Neutrophil (primary cell): ENCODE results near the gene GPR146.

Experiments used
- H3K27ac ChIP-seq: fragments of 200-600 bp; sonication (generic); 2 replicates; pipeline ENCODE4 v1.5.1; 2016; ENCODE audit warnings: mild to moderate bottlenecking, moderate library complexity
- H3K27me3 ChIP-seq: fragments of 200-600 bp; sonication (generic); 2 replicates; pipeline ENCODE4 v1.6.0; 2016; ENCODE audit warnings: mild to moderate bottlenecking
- H3K36me3 ChIP-seq: fragments of 200-600 bp; sonication (generic); 2 replicates; pipeline ENCODE4 v1.5.1; 2017
- H3K4me1 ChIP-seq, 2 experiments: fragments of 200-600 bp in 1 of 2; sonication (generic) in 1 of 2; 1 replicate in 1 of 2; 2 replicates in 1 of 2; pipeline versions ENCODE4 v1.5.1 to v1.6.1; 2013 to 2016; ENCODE audit warnings: low read depth in 1 of 2, low read length in 1 of 2, mild to moderate bottlenecking in 1 of 2, moderate library complexity in 1 of 2; ENCODE audit not compliant: control insufficient read depth in 1 of 2, insufficient read depth in 1 of 2
- H3K4me3 ChIP-seq, 2 experiments: fragments of 200-600 bp in 1 of 2; sonication (generic) in 1 of 2; 1 replicate in 1 of 2; 2 replicates in 1 of 2; pipeline ENCODE4 v1.5.1; 2013 to 2016; ENCODE audit warnings: low read depth in 1 of 2, low read length in 1 of 2, mild to moderate bottlenecking in 1 of 2, moderate library complexity in 1 of 2
- H3K9me3 ChIP-seq: fragments of 200-600 bp; sonication (generic); 2 replicates; pipeline ENCODE4 v1.5.1; 2016
- CTCF ChIP-seq: fragments of 200-600 bp; sonication (generic); IDR thresholded peaks from 2 replicates; pipeline ENCODE4 v1.5.1; 2016; ENCODE audit warnings: antibody characterized with exemption

The GPR146 gene

DNA sequence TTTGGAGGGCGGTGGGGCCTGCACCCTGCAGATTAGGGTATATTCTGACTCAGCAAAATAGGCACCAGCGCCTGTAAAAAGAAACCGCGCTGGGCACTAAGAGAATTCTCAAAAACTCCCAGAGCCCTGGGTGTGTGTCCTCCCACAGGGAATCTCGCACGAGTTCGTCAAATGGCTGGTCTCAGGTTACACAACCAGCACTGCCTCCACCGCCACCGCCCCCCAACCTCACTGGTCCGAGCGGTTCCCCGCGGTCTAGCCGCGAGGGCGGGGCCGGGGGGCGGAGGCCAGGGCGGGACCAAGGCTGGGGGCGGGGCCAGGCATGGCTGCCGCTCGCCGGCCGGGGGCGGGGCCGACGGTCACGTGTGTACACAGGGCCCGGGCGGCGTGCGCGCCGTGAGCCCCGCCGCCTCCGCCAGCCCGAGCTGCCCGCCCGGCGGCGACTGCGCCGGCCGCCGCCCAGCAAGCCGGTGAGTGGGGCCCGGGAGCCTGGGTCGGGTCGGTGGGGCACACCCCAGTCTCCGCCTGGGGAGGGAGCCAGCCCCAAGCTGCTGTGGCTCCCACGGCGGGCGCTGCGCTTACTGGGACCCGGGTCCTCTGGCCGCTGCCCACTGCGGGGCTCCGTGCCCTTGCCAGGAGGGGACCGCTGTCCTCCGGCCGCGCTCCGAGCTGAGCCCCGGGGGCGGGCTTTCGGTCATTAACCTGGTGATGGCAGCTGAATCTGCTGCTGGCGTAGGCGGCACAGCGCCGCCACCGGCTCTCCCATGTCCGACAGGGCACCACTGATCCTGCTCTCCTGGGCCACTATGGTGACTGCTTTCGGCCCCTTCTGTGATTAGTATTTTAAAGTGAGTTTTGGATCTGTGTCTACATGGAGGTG is at the start of gene GPR146:
GPR146 (plus strand) TSS at position 358 of the 880 bp plus-strand sequence. CDS start 12,970 bp downstream, outside the sequence.
- TF ChIP-seq CTCF: no peak
- Histone ChIP-seq H3K4me3 (peak within 1 kb of the TSS; percentile 70 to 72), H3K9me3 (no peaks in the 10 kb centered on the region), H3K36me3 (no peaks in the 10 kb centered on the region), H3K27ac (peak within 1 kb of the TSS; percentile 56), H3K4me1 (peaks cover 13 to 18% of the 10 kb centered on the region in 2 experiments), H3K27me3 (peaks cover 57% of the 10 kb centered on the region)

DNA sequence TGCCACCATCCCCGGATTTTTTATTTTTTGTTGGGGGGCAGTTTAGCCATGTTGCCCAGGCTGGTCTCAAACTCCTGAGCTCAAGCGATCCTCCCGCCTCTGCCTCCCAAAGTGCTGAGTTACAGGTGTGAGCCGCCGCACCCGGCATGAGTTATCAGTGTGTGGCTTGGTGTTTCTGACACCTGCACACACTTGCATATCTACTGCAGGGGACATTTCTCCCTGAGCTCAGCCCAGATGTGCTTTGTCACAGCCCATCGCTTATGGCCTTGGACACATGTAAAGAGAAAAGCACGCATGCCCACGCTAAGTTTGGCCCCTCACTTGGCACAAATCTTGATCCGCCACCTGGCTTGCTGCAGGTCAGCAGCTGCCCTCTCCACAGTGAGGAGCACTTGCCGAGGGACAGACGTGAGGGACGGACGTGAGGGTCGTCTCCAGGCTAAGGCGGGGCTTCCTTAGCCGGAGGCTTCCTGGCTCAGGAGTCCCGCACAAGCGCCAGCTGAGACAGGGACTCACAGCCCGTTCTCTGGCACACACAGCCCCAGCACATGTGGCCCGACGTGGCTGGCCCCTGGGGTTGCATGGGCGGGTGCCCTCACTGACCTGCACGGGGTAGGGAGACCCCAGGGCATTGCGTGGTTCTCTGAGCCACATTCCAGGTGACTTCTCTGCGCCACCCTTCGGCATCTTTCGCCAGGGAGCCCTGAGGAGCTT is 49.6 kb upstream of the GPR146 start:
- TF ChIP-seq CTCF: no peak
- Histone ChIP-seq H3K27me3 (peaks cover 7% of the 10 kb centered on the region), H3K4me1 (no peaks in the 10 kb centered on the region), H3K9me3 (no peaks in the 10 kb centered on the region), H3K36me3 (no peaks in the 10 kb centered on the region), H3K4me3 (no peak overlapping the region), H3K27ac (no peak overlapping the region)

- H3K9me3 ChIP-seq: no peaks in the 10 kb centered on the region
- no peak for TF ChIP-seq CTCF
- no peaks in the 10 kb centered on the region for H3K4me1 ChIP-seq
- no peak overlapping the region for H3K27ac ChIP-seq
- H3K4me3 ChIP-seq: no peak overlapping the region
- no peaks in the 10 kb centered on the region for H3K36me3 ChIP-seq
- H3K27me3 ChIP-seq: peaks cover 7% of the 10 kb centered on the region
Measured at GRCh38 chr7:995571-995970, 48.8 kb upstream of the GPR146 start.

- H3K27me3 ChIP-seq: peaks cover 7% of the 10 kb centered on the region
- H3K4me3 ChIP-seq: no peak overlapping the region
- H3K36me3 ChIP-seq: no peaks in the 10 kb centered on the region
- H3K27ac ChIP-seq: no peak overlapping the region
- no peaks in the 10 kb centered on the region for H3K9me3 ChIP-seq
- no peak for TF ChIP-seq CTCF
- no peaks in the 10 kb centered on the region for H3K4me1 ChIP-seq
Measured at GRCh38 chr7:996079-996872, 48.1 kb upstream of the GPR146 start.
